DMS 273 (cell line): ENCODE measurements around the gene C1QTNF8.

Experiments
- DNase-seq: peaks from one replicate; lab custom pipeline; 2025; ENCODE audit not compliant: unreplicated experiment; lab: John Stamatoyannopoulos, UW

C1QTNF8 gene

GRCh38 chr16:1096169-1097082, at the start of gene C1QTNF8:
Gene C1QTNF8 (minus strand): TSS chr16:1096244. CDS start chr16:1094922, 1,322 bp downstream.
- no peak for DNase-seq

GRCh38 chr16:1145383-1146100, 49.5 kb upstream of the C1QTNF8 start:
- no peak for DNase-seq

GRCh38 chr16:1144476-1145382, 48.7 kb upstream of the C1QTNF8 start:
- no peak for DNase-seq

- no peak for DNase-seq
Measured at GRCh38 chr16:1143761-1144450, 47.9 kb upstream of the C1QTNF8 start.

GRCh38 chr16:1142911-1143310, 46.9 kb upstream of the C1QTNF8 start:
- DNase-seq: no peak

- DNase-seq: no peak
Measured at GRCh38 chr16:1141716-1142115, 45.7 kb upstream of the C1QTNF8 start.

GRCh38 chr16:1141191-1141590, 45.1 kb upstream of the C1QTNF8 start:
- no peak for DNase-seq

GRCh38 chr16:1140582-1141162, 44.6 kb upstream of the C1QTNF8 start:
- no peak for DNase-seq

- DNase-seq: no peak
Measured at GRCh38 chr16:1137604-1138003, 41.6 kb upstream of the C1QTNF8 start.

- DNase-seq: no peak
Measured at GRCh38 chr16:1135459-1135825, 39.4 kb upstream of the C1QTNF8 start.

GRCh38 chr16:1134776-1135458, 38.9 kb upstream of the C1QTNF8 start:
- no peak for DNase-seq

- DNase-seq: no peak
Measured at GRCh38 chr16:1133810-1134520, 37.9 kb upstream of the C1QTNF8 start.

GRCh38 chr16:1133271-1133670, 37.2 kb upstream of the C1QTNF8 start:
- DNase-seq: no peak

GRCh38 chr16:1132431-1132830, 36.4 kb upstream of the C1QTNF8 start:
- DNase-seq: no peak

GRCh38 chr16:1131378-1131994, 35.4 kb upstream of the C1QTNF8 start:
- DNase-seq: no peak

GRCh38 chr16:1130382-1130781, 34.3 kb upstream of the C1QTNF8 start:
- DNase-seq: no peak

GRCh38 chr16:1129106-1129960, 33.3 kb upstream of the C1QTNF8 start:
- DNase-seq: no peak
